ENCODE measurements around the gene ASAP2.

Gene ASAP2

DNA sequence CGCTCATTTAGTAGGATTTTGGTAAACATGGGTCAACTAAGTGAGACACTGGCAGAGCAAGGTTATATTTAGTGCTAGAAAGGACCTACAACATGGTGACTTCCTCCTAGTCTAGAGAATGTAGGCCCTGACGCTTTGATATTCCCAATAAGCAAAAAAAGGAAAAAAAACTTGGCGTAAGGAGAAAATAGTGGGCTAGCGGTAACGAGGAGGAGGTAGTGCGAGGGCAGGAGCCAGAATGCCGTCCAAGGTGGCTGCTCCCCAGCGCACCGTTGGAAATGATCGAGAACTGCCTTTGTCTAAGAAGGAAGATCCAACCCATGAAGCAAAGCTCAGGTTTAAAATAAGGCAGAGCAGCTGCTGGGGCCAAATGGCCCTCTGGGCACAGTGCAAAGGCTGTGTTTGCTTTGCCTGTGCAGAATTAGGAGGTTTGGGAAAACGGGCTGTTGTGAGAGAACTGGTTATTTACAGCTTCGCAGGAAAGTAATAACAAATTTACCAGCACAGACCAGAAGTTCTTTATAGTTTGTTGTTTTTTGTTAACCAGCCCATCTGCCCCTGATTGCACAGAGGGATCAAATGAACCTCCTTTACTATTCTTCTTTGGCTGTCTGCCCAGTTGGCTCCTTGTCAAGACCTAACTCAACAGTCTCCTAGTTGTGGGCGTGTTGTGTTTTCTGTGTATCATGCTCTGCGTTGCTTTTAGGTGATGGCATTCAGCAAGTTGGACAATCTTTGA is 130.1 kb downstream of the ASAP2 start:
- no peak for DNase-seq (ENCODE audit: low read depth)
- no peak overlapping the region for H3K4me3 ChIP-seq (ENCODE audit: low read depth, low read length)
- TF ChIP-seq, protein P1, sequence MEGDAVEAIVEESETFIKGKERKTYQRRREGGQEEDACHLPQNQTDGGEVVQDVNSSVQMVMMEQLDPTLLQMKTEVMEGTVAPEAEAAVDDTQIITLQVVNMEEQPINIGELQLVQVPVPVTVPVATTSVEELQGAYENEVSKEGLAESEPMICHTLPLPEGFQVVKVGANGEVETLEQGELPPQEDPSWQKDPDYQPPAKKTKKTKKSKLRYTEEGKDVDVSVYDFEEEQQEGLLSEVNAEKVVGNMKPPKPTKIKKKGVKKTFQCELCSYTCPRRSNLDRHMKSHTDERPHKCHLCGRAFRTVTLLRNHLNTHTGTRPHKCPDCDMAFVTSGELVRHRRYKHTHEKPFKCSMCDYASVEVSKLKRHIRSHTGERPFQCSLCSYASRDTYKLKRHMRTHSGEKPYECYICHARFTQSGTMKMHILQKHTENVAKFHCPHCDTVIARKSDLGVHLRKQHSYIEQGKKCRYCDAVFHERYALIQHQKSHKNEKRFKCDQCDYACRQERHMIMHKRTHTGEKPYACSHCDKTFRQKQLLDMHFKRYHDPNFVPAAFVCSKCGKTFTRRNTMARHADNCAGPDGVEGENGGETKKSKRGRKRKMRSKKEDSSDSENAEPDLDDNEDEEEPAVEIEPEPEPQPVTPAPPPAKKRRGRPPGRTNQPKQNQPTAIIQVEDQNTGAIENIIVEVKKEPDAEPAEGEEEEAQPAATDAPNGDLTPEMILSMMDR (IDR thresholded peaks at IDR 0.05; ENCODE audit: low read depth, low read length, missing control alignments) = no peak

DNA sequence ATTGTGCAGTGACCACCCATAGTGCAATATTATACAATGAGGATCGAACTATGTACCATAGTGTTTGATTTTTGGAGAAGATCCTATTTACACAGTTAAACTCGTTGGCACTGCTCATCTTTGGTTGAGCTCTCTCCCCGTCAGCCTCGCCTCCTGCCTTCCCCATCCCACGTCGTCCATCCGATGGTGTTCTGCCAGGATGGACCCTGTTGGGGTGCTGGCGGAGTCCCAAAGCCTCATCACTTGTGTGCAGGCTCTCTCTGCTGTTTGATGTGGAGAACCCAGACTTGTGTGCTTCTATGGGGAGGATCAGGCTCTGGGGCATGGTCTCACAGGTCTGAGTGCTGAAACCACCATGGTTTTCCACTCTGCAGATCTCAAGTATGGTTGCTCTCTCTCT is 131.3 kb downstream of the ASAP2 start:
- H3K4me3 ChIP-seq (ENCODE audit: low read depth, low read length) = no peak overlapping the region
- TF ChIP-seq, protein P1 (IDR thresholded peaks at IDR 0.05; ENCODE audit: low read depth, low read length, missing control alignments) = no peak
- no peak for DNase-seq (ENCODE audit: low read depth)

DNA sequence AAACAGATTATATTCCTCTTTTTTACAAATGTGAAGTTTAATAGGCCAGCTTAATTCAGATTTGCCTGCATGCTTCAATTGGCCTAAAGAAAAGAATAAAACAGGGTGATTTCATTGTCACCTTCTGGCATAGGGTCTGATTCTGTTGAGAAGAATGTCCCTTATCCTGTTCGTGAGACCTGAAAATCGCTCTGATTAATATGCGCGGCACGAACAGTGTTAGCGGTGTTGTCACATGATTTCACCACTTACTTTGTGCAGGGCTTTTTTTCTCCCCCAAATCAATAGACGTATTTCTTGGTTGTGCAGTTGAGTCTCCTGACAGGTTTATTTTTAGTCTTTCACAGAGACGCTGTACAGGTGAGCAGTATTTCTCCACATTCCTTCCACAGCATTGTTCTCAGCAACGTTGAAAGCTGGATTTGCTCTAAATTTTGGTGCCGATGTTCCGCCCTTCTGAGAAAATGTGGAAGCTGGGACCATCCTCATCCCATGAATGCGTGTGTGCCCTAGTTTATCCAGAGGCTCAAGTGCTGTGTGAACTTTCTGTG is 134.8 kb downstream of the ASAP2 start:
- no peak for DNase-seq (ENCODE audit: low read depth)

DNA sequence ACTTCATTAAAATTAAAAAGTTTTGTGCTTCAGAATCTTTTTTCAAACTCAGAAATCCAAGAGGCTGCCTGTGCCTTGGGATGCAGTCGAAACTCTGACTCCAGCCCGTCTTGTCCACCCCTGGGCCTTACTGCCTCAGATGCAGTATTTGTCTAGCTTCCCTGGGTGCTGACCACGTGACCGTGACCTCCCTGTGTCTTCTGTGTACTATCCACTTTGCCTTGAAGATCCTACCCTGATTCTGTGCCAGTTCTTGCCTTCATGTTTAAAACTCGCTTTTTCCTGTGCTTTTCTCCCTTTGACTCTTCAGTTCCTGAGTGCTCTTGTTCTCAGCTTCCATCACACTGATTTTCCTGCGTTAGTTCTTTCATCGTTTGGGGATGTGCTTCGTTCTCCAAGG is 136.0 kb downstream of the ASAP2 start:
- no peak for DNase-seq (ENCODE audit: low read depth)
- TF ChIP-seq, protein P1 (IDR thresholded peaks at IDR 0.05; ENCODE audit: low read depth, low read length, missing control alignments) = no peak
- H3K4me3 ChIP-seq (ENCODE audit: low read depth, low read length) = no peak overlapping the region

More for the DNA sequence above, 134.8 kb downstream of the ASAP2 start:
- TF ChIP-seq, protein P1 (IDR thresholded peaks at IDR 0.05; ENCODE audit: low read depth, low read length, missing control alignments) = no peak
- no peak overlapping the region for H3K4me3 ChIP-seq (ENCODE audit: low read depth, low read length)

DNA sequence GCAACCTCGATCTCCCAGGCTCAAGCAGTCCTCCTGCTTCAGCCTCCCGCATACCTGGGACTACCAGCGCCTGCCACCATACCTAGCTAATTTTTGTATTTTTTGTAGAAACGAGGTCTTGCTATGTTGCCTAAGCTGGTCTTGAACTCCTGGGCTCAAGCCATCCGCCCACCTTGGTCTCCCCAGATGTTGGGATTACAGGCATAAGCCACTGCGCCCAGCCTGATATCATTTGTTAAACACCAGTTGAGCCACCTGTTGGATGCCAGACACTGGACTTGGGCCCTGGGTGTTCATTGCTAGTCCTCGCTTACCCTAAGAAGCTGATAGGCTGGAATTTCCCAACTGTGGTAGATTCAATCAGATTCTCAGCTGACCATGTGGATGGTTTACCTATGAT is 136.9 kb downstream of the ASAP2 start:
- DNase-seq (ENCODE audit: low read depth) = no peak
- TF ChIP-seq, protein P1 (IDR thresholded peaks at IDR 0.05; ENCODE audit: low read depth, low read length, missing control alignments) = no peak
- H3K4me3 ChIP-seq (ENCODE audit: low read depth, low read length) = no peak overlapping the region

DNA sequence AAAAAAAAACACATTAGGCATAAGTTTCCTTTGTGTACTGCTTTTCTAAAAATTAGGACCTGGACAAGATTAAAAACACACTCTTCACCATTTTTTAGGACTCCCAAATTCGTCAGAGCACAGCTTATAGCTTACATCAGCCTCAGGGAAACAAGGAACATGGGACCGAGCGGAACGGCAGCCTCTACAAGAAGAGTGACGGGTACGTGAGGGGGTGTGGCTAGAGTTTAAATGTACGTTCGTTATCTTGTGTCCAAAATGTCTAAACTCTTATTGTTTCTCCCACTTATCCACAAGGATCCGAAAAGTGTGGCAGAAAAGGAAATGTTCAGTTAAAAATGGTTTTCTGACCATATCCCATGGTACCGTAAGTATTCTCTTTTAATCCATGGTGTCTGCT is 137.8 kb downstream of the ASAP2 start:
- TF ChIP-seq, protein P1 (IDR thresholded peaks at IDR 0.05; ENCODE audit: low read depth, low read length, missing control alignments) = no peak
- no peak overlapping the region for H3K4me3 ChIP-seq (ENCODE audit: low read depth, low read length)
- no peak for DNase-seq (ENCODE audit: low read depth)

DNA sequence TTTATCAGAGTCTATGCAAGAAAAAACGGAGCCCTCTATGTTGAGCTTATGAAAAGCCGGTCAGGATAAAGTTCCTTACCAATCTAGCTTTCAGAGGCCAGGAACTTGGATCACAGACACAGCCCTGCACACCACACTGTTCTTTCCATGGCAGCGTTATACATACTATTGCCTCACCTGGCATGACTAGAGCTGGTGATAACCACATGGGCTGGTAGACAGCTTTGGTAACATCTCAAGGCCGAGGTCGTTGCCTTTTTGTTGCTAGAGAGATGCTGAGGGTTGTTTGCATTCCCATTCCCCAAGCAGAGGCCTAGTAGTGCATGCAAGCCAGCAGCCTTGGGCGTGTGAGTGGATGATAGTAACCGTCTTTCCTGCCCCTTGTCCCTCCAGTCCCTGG is 138.7 kb downstream of the ASAP2 start:
- no peak overlapping the region for H3K4me3 ChIP-seq (ENCODE audit: low read depth, low read length)
- no peak for DNase-seq (ENCODE audit: low read depth)
- TF ChIP-seq, protein P1 (IDR thresholded peaks at IDR 0.05; ENCODE audit: low read depth, low read length, missing control alignments) = no peak
